ENCODE results near the gene KRTAP5-2.

DNA sequence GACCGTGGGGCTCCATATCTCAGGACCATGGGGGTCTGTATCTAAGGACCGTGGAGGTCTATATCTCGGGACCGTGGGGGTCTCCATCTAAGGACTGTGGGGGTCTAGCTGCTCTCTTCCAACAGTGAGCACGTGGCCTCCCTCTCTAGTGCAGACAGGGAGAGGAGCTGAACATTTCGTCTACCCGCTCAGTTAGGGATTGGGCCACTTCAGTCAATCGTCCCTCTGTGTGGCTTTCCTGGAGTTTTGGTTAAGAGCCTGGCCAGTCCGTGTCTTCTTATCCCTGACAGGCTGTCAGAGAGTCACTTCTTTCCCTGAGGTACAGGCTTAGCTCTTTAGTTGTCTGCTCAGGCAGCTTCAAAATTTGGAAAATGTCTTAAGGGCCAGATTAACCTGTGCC, 16.1 kb downstream of the KRTAP5-2 start:
- TF ChIP-seq TBL1XR1 (IDR thresholded peaks at IDR 0.05; ENCODE audit: low read length in 2 of 2) (no peak), EZH2 (IDR thresholded peaks at IDR 0.05; ENCODE audit: borderline replicate concordance, low read depth, low read length) (no peak), NRF1 (conservative IDR thresholded peaks at IDR 0.05 in 1 of 2, IDR thresholded peaks at IDR 0.05 in 1 of 2) (no peak)
- TF ChIP-seq, protein P1, sequence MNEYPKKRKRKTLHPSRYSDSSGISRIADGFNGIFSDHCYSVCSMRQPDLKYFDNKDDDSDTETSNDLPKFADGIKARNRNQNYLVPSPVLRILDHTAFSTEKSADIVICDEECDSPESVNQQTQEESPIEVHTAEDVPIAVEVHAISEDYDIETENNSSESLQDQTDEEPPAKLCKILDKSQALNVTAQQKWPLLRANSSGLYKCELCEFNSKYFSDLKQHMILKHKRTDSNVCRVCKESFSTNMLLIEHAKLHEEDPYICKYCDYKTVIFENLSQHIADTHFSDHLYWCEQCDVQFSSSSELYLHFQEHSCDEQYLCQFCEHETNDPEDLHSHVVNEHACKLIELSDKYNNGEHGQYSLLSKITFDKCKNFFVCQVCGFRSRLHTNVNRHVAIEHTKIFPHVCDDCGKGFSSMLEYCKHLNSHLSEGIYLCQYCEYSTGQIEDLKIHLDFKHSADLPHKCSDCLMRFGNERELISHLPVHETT (CRISPR knock-in tag; conservative IDR thresholded peaks at IDR 0.05 in 1 of 2, IDR thresholded peaks at IDR 0.05 in 1 of 2): no peak

Data from K562 (cell line).